SK-N-SH (cell line): Measurements from ENCODE around the gene AUP1.

Source experiments
- JUND ChIP-seq: IDR thresholded peaks from 2 replicates; pipeline ENCODE4 v1.4.0; 2012
- TAF1 ChIP-seq: IDR thresholded peaks from 2 replicates; pipeline ENCODE4 v1.6.1; 2012; ENCODE audit warnings: low read depth, mild to moderate bottlenecking, low read length, moderate library complexity, borderline replicate concordance
- TF ChIP-seq, protein P1 (sequence below): IDR thresholded peaks from 2 replicates; pipeline ENCODE4 v1.4.0; 2012; ENCODE audit warnings: low read depth, borderline replicate concordance
- TF ChIP-seq, protein P2 (sequence below): fragments of 200-600 bp; sonication (generic); IDR thresholded peaks from 2 replicates; pipeline ENCODE4 v1.6.1; 2017; ENCODE audit warnings: antibody characterized with exemption, mild to moderate bottlenecking, moderate library complexity
- TF ChIP-seq, protein P3 (sequence below): IDR thresholded peaks from 2 replicates; pipeline ENCODE4 v1.4.0; 2012; ENCODE audit warnings: low read depth

DNA sequence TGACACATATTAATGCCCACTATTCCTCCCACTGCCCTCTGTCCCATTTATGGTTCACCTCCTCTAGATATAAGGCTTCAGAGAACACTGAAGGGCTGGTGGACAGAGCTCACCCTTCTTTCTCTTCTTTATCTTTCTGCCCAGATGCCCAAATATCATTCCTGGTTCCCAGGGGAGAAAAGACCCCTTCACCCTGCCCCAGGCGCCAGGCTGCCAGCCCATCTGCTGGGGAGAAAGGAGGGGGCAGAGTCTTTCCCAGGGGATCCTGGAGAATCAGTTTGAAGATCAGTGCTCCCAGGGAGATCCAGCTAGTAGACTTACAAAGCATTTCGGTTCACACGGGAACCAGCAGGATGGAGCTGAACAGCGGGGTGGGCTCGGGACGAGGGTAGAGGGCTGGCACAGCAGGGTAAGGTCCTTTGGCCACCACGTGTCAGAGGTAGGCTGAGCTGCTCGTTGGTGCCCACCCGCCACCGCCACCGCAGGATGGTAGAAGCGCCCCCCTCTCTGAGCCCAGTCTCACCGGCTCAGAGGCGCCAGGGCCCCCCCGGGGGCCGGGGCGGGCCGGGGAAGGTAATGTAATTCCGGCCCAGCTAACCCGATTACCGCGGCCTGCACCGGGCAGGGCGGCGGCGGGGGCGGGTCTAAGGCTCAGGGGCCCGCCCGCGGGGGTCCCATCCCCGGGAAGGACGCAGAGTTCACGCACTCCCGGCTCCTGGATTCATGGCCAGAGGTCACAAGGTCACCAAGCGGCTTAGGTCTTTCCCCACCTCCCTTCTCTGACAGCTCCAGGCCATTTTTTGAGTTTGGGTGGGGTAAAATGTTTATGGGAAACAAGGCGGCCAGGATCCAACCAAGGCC is 16.5 kb downstream of the AUP1 start:
- TF ChIP-seq, protein P1, sequence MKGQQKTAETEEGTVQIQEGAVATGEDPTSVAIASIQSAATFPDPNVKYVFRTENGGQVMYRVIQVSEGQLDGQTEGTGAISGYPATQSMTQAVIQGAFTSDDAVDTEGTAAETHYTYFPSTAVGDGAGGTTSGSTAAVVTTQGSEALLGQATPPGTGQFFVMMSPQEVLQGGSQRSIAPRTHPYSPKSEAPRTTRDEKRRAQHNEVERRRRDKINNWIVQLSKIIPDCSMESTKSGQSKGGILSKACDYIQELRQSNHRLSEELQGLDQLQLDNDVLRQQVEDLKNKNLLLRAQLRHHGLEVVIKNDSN = no peak; the same call in 1 of the 2 replicates
- TF ChIP-seq, protein P2, sequence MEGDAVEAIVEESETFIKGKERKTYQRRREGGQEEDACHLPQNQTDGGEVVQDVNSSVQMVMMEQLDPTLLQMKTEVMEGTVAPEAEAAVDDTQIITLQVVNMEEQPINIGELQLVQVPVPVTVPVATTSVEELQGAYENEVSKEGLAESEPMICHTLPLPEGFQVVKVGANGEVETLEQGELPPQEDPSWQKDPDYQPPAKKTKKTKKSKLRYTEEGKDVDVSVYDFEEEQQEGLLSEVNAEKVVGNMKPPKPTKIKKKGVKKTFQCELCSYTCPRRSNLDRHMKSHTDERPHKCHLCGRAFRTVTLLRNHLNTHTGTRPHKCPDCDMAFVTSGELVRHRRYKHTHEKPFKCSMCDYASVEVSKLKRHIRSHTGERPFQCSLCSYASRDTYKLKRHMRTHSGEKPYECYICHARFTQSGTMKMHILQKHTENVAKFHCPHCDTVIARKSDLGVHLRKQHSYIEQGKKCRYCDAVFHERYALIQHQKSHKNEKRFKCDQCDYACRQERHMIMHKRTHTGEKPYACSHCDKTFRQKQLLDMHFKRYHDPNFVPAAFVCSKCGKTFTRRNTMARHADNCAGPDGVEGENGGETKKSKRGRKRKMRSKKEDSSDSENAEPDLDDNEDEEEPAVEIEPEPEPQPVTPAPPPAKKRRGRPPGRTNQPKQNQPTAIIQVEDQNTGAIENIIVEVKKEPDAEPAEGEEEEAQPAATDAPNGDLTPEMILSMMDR = no peak
- TF ChIP-seq JUND (no peak), TAF1 (no peak)
- TF ChIP-seq, protein P3, sequence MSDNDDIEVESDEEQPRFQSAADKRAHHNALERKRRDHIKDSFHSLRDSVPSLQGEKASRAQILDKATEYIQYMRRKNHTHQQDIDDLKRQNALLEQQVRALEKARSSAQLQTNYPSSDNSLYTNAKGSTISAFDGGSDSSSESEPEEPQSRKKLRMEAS = no peak
